Heart right ventricle (tissue), 16 donors: ENCODE measurements around the gene DDX4. TPM values are rescaled to one million over a fixed set of nuclear protein-coding genes. Genes with fewer than 3 reads are reported as not detected.

Source experiments
- ATAC-seq, 8 donors: fragments of 200-7000 bp; cut with Tn5 transposase; one replicate each; pipeline ENCODE4 v1.9.1; 2020; ENCODE audit warnings: mild to moderate bottlenecking in 8 of 8, moderate library complexity in 8 of 8, moderate number of reproducible peaks in 1 of 8
- DNase-seq, 2 donors: peaks; one replicate each; pipeline ENCODE4 v3.0.0-alpha.2; 2020
- H3K27ac ChIP-seq, 10 donors: fragments of 200-600 bp; sonication (generic) in 2 of 10; one replicate each; pipeline versions ENCODE4 v1.5.0 to v1.8.0; 2020 to 2022; ENCODE audit warnings: mild to moderate bottlenecking in 3 of 10
- H3K27me3 ChIP-seq, 7 donors: fragments of 200-600 bp; one replicate each; pipeline ENCODE4 v1.8.0; 2021 to 2022; ENCODE audit warnings: mild to moderate bottlenecking in 2 of 7
- H3K36me3 ChIP-seq, 9 donors: fragments of 200-600 bp; sonication (generic) in 1 of 9; one replicate each; pipeline versions ENCODE4 v1.5.0 to v1.8.0; 2020 to 2022; ENCODE audit warnings: mild to moderate bottlenecking in 2 of 9
- H3K4me1 ChIP-seq, 9 donors: fragments of 200-600 bp; sonication (generic) in 1 of 9; one replicate each; pipeline versions ENCODE4 v1.5.0 to v1.8.0; 2020 to 2022; ENCODE audit warnings: mild to moderate bottlenecking in 4 of 9
- H3K4me3 ChIP-seq, 10 donors: fragments of 200-600 bp; sonication (generic) in 2 of 10; one replicate each; pipeline versions ENCODE4 v1.5.0 to v1.8.0; 2020 to 2022; ENCODE audit warnings: mild to moderate bottlenecking in 7 of 10, moderate library complexity in 2 of 10
- H3K9me3 ChIP-seq, 11 donors: fragments of 200-600 bp in 10 of 11; sonication (generic) in 2 of 11; one replicate each; pipeline versions ENCODE4 v1.5.0 to v1.8.0; 2013 to 2022; ENCODE audit warnings: mild to moderate bottlenecking in 2 of 11, control low read depth in 1 of 11, moderate library complexity in 1 of 11
- WGBS, 2 donors: extraction: QIAGEN DNeasy Blood & Tissue Kit; methylation state at CpG; one replicate each; pipeline ENCODE4 v1.1.7; 2013; ENCODE audit warnings: inconsistent platforms in 1 of 2; 5-methylcytosine and 5-hydroxymethylcytosine counted together
- intact Hi-C, 10 donors: fragments of 100-400 bp; cut with DNase I; formaldehyde crosslinking; loops; one replicate each; pipeline versions ENCODE4 v1.11.1 to v1.14.2; 2022
- polyA plus RNA-seq, 2 donors: library from polyadenylated mRNA; stranded (reverse); fragments of 200-250 nt; gene quantifications; one replicate each; pipeline ENCODE4 v1.2.3, GENCODE V29; 2013
- total RNA-seq, 10 donors: library from RNA; stranded (reverse); fragmentation: NEBNext Ultra II Directional in 3 of 10; extraction: Animal tissue kit (Norgen Biotek cat#: 25700) in 3 of 10; gene quantifications; one replicate each; pipeline versions ENCODE4 v1.2.1 to v1.2.4, GENCODE V29; 2021 to 2023
- TF ChIP-seq, protein P1 (sequence below), 9 donors: fragments of 200-600 bp; sonication (generic) in 2 of 9; IDR thresholded peaks; one replicate each; pipeline versions ENCODE4 v1.5.0 to v1.8.0; 2021 to 2022; ENCODE audit warnings: antibody characterized with exemption in 9 of 9, mild to moderate bottlenecking in 5 of 9, moderate library complexity in 1 of 9
- donor health status: Arrhythmogenic right ventricular cardiomyopathy.
- donor health status: ischemic (EF 13 %, LVEDD 7.1; RV severe dilation, severe dysfunction).
- donor health status: healthy with polysubstance abuse.
- donor health status: DM: no; HTN: yes; CAD: no.
- donor health status: DM: no; HTN: no; CAD: no.
- donor health status: ischemic (EF 25% LVEDD 6.9; RV normal size, moderate dysfunction).
- donor health status: ischemic (EF 25% LVEDD 5.7; RV mildly dilated, moderate dysfunction).
- donor health status: healthy.
- donor health status: DM: yes; HTN: yes; CAD: no.
- donor health status: Ischemic cardiomyopathy.
- donor health status: ischemic (EF 35%, LVEDD 5.7; RV mildly dilated, moderate dysfunction).
- donor health status: nonischemic (EF 11% LVEDD 7.7; RV severe dilation, severe dysfunction).
- donor health status: DM: yes; HTN: yes; CAD: no.
- donor health status: PGD.
- donor health status: ischemic (EF 29% LVEDD 5.4; RV normal size, mild dysfunction).
- donor health status: nonischemic (EF 23%, LVEDD 6.1; RV moderate dilation, normal function).

Gene DDX4
- total and polyA plus RNA-seq, 12 donors: not detected

DNA sequence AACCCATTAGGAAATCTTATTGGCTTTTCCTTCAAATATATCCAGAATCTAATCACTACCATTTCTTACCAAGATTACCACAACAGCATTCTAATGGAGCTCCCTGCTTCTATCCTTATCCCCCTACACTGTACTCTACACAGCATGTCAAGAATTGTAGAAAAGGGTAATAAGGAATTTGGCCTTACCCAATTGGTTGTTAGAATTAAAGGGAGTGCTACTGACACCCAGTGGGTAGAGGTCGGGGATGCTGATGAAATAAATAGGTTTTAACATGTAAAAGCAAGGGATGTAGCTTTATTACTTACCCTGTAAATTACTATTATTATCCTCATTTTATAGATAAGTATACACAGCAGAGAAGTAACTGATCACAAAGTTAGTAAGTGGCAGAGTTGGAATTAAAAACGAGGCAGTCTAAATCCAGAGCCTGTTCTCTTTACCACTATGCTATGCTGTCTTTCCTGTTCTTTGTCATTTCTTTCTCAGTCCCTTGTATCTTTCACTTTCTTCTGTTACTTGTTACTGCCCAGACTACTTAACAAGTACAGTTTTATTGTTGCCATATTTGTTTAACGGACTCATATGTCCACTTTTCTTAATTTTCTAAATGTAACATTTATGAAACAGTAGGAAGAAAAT, 36.3 kb upstream of the DDX4 start:
- 94% methylated on average over 3 of the region's 3 CpGs for WGBS, 2 donors
- ATAC-seq (no peak), DNase-seq (no peak)
- Histone ChIP-seq H3K9me3 (no peaks in the 10 kb centered on the region), H3K27ac (no peak overlapping the region), H3K27me3 (no peaks in the 10 kb centered on the region), H3K36me3 (peaks cover 0 to 32% (median 0%) of the 10 kb centered on the region in 9 donors), H3K4me1 (peaks cover 0 to 11% (median 4%) of the 10 kb centered on the region in 9 donors), H3K4me3 (no peak overlapping the region)
- TF ChIP-seq, protein P1, sequence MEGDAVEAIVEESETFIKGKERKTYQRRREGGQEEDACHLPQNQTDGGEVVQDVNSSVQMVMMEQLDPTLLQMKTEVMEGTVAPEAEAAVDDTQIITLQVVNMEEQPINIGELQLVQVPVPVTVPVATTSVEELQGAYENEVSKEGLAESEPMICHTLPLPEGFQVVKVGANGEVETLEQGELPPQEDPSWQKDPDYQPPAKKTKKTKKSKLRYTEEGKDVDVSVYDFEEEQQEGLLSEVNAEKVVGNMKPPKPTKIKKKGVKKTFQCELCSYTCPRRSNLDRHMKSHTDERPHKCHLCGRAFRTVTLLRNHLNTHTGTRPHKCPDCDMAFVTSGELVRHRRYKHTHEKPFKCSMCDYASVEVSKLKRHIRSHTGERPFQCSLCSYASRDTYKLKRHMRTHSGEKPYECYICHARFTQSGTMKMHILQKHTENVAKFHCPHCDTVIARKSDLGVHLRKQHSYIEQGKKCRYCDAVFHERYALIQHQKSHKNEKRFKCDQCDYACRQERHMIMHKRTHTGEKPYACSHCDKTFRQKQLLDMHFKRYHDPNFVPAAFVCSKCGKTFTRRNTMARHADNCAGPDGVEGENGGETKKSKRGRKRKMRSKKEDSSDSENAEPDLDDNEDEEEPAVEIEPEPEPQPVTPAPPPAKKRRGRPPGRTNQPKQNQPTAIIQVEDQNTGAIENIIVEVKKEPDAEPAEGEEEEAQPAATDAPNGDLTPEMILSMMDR (IDR thresholded peaks at IDR 0.05): no peak
- intact Hi-C loops: loop anchor here in 3 of 10 donors (10.0 kb wide), 1 partner anchor 527 kb away; the partner anchor contains the start of gene CDC20B (in 3 of the 3)

DNA sequence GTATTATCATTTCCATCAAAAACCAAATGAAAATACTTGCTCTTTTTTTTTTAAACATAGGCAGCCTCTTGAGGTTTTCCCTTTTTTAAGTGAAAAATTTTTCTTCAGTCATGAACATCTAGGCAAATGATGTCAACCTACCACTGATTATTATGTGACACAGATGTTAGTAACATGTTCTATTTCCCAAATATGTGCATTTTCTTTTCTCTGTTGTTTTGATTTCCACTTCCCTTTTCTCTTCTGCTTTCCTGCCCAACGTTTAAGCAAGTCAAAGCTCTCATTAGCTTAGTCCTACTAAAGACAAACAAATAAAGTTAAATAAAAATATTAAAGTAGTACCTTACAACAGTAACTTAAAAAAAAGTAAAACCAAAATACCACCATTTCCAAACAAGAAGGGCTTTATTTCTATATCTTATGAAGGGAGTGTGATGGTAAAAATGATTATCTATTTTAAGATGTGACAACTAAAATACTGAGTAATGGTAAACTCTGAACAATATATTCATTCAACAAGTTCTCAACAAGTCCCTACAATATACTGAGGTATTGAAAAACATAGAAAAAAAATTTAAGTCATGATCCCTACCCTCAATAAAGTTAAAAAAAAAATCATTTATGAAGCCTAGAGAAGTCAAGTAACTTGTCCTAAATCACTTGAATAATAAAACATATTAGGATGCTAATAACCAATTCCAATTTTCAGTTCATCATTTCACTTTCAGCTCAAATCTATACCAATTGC, 35.1 kb upstream of the DDX4 start:
- intact Hi-C loops: loop anchor here in 3 of 10 donors (10.0 kb wide), 1 partner anchor 528 kb away; the partner anchor contains the start of gene CDC20B (in 3 of the 3)
- WGBS, 2 donors: 47 to 48% methylated on average over 1 of the region's 1 CpG
- H3K4me1 ChIP-seq: peaks cover 0 to 11% (median 4%) of the 10 kb centered on the region in 9 donors

DNA sequence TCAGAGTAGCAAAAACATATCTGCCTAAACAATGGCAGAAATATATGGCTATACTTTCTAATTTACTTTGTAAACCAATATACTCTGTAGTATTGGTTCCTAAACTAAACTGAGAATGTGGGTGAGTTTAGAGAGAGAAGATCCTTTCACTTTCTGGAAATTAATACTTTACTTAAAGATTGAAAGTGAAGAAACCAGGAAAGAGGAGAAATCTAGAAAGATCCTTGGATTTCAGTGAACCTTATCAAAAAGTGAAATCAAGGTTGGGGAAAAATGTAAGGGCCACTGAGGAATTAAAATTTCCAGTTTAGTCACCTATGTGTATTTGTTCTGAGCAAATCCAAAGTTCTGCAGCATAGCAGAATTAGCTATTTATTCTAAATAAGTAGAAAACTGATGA, 31.6 kb upstream of the DDX4 start:
- Histone ChIP-seq H3K9me3 (no peaks in the 10 kb centered on the region), H3K4me1 (peaks cover 0 to 9% (median 4%) of the 10 kb centered on the region in 9 donors), H3K36me3 (peaks cover 0 to 37% (median 0%) of the 10 kb centered on the region in 9 donors), H3K4me3 (no peak overlapping the region), H3K27ac (no peak overlapping the region), H3K27me3 (no peaks in the 10 kb centered on the region)
- DNase-seq: no peak
- intact Hi-C loops: loop anchor here in 3 of 10 donors (10.0 kb wide), 1 partner anchor 531 kb away; the partner anchor contains the start of gene CDC20B (in 3 of the 3)
- no peak for ATAC-seq
- TF ChIP-seq, protein P1 (IDR thresholded peaks at IDR 0.05): no peak

More for the DNA sequence above, 35.1 kb upstream of the DDX4 start:
- H3K4me3 ChIP-seq: no peak overlapping the region
- no peak overlapping the region for H3K27ac ChIP-seq
- ATAC-seq: no peak
- no peaks in the 10 kb centered on the region for H3K27me3 ChIP-seq
- no peak for DNase-seq
- no peaks in the 10 kb centered on the region for H3K9me3 ChIP-seq
- TF ChIP-seq, protein P1 (IDR thresholded peaks at IDR 0.05): no peak
- peaks cover 0 to 26% (median 0%) of the 10 kb centered on the region in 9 donors for H3K36me3 ChIP-seq

DNA sequence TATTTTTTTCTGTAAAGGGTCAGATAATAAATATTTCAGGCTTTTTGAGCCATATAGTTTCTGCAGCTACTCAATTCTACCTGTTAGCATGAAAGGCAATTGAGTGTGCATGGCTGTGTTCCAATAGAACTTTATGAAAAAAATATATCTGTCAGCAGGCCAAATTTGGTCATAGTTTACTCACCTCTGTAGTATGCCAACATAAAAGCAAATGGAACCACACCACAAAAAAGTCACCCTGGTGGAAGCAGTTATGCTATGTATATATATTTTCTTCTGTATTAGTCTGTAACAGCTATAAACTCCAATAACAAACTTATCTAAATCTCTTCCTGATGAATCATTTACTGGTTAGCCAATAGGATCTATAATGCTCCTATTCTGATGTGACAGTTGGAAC, 29.1 kb upstream of the DDX4 start:
- ATAC-seq: no peak
- Histone ChIP-seq H3K27ac (no peak overlapping the region), H3K36me3 (peaks cover 0 to 26% (median 0%) of the 10 kb centered on the region in 9 donors), H3K4me3 (no peak overlapping the region), H3K27me3 (no peaks in the 10 kb centered on the region), H3K4me1 (peaks cover 0 to 15% (median 13%) of the 10 kb centered on the region in 9 donors), H3K9me3 (no peaks in the 10 kb centered on the region)
- no peak for DNase-seq
- intact Hi-C loops: loop anchor here in 3 of 10 donors (10.0 kb wide), 1 partner anchor 534 kb away; the partner anchor contains the start of gene CDC20B (in 3 of the 3)
- TF ChIP-seq, protein P1 (IDR thresholded peaks at IDR 0.05): no peak
